ENCODE measurements around the gene CHST7. TPM values are rescaled to one million over a fixed set of nuclear protein-coding genes. Genes with fewer than 3 reads are reported as not detected.

CHST7 gene
- total RNA-seq, 4 donors from 2014 or later, result 12.1 to 22.3 (median 18.3) TPM

- WGBS, 2 donors (ENCODE audit: low coverage in 1 of 2), result no CpG with 5 or more reads among the region's 90 CpGs
- no peak for ATAC-seq
- peaks cover 9% of the 10 kb centered on the region for H3K27me3 ChIP-seq
Observed at GRCh38 chrX:46574774-46575381, 1.3 kb downstream of the CHST7 start.

GRCh38 chrX:46575586-46575985 lies 2.0 kb downstream of the CHST7 start:
- TF ChIP-seq, protein P1, sequence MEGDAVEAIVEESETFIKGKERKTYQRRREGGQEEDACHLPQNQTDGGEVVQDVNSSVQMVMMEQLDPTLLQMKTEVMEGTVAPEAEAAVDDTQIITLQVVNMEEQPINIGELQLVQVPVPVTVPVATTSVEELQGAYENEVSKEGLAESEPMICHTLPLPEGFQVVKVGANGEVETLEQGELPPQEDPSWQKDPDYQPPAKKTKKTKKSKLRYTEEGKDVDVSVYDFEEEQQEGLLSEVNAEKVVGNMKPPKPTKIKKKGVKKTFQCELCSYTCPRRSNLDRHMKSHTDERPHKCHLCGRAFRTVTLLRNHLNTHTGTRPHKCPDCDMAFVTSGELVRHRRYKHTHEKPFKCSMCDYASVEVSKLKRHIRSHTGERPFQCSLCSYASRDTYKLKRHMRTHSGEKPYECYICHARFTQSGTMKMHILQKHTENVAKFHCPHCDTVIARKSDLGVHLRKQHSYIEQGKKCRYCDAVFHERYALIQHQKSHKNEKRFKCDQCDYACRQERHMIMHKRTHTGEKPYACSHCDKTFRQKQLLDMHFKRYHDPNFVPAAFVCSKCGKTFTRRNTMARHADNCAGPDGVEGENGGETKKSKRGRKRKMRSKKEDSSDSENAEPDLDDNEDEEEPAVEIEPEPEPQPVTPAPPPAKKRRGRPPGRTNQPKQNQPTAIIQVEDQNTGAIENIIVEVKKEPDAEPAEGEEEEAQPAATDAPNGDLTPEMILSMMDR (IDR thresholded peaks at IDR 0.05), result no peak
- TF ChIP-seq EP300 (IDR thresholded peaks at IDR 0.05) (no peak), POLR2AphosphoS5 (IDR thresholded peaks at IDR 0.05) (no peak), POLR2A (IDR thresholded peaks at IDR 0.05) (no peak)
- 40 to 60% methylated on average over 1 to 2 of the region's 6 CpGs for WGBS, 2 donors (ENCODE audit: low coverage in 1 of 2)
- Histone ChIP-seq H3K27ac (peak overlapping the region in 3 of 4 donors; percentile 72 to 76 (median 72)), H3K27me3 (peaks cover 9% of the 10 kb centered on the region), H3K4me1 (peaks cover 0 to 15% (median 0%) of the 10 kb centered on the region in 3 donors), H3K36me3 (no peaks in the 10 kb centered on the region), H3K4me3 (peak overlapping the region; percentile 56 to 59), H3K9me3 (no peaks in the 10 kb centered on the region)
- ATAC-seq, result no peak

More at GRCh38 chrX:46574774-46575381, 1.3 kb downstream of the CHST7 start:
- TF ChIP-seq, protein P1 (IDR thresholded peaks at IDR 0.05), result peak in 1 of 4 experiments; percentile 8
- no peak for TF ChIP-seq POLR2AphosphoS5 (IDR thresholded peaks at IDR 0.05)
- Histone ChIP-seq H3K4me1 (peaks cover 0 to 15% (median 0%) of the 10 kb centered on the region in 3 donors), H3K36me3 (no peaks in the 10 kb centered on the region), H3K4me3 (peak overlapping the region; percentile 56 to 59), H3K27ac (peak overlapping the region in 3 of 4 donors; percentile 72 to 76 (median 72)), H3K9me3 (no peaks in the 10 kb centered on the region)

- peak; percentile 37 for ATAC-seq
- TF ChIP-seq, protein P1 (IDR thresholded peaks at IDR 0.05), result no peak
- TF ChIP-seq POLR2A (IDR thresholded peaks at IDR 0.05), result no peak
- no peak for TF ChIP-seq EP300 (IDR thresholded peaks at IDR 0.05)
- no peak for TF ChIP-seq POLR2AphosphoS5 (IDR thresholded peaks at IDR 0.05)
- H3K4me1 ChIP-seq, result peaks cover 0 to 15% (median 0%) of the 10 kb centered on the region in 3 donors
- WGBS, 2 donors (ENCODE audit: low coverage in 1 of 2), result 20 to 58% methylated on average over 1 to 3 of the region's 6 CpGs
- no peaks in the 10 kb centered on the region for H3K36me3 ChIP-seq
- peaks cover 9% of the 10 kb centered on the region for H3K27me3 ChIP-seq
- H3K4me3 ChIP-seq, result peak overlapping the region; percentile 56 to 59
- peak overlapping the region in 3 of 4 donors; percentile 72 to 76 (median 72) for H3K27ac ChIP-seq
- H3K9me3 ChIP-seq, result no peaks in the 10 kb centered on the region
Observed at GRCh38 chrX:46575991-46576392, 2.4 kb downstream of the CHST7 start.

DNA sequence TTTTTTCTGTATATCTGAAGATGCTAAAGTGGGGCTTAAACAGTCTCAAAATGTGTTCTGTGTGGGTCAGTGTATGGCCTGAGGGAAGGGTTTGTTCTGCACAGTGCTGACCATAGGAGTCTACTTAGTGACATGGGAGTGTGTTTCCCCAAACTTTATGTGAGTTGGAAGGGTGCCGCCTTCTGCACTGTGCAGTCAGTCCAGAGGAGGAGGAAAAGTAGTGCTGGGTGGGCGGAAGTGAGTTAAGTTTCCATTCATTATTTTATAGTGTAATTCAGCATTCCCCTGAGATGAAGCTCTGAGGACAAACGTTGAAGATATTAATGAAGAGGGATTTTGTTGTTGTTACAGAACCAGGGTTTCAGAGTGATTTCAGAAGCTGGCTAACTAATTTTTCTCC lies 2.9 kb downstream of the CHST7 start:
- H3K4me1 ChIP-seq, result peaks cover 0 to 15% (median 0%) of the 10 kb centered on the region in 3 donors
- peak overlapping the region in 1 of 2 donors; percentile 59 for H3K4me3 ChIP-seq
- TF ChIP-seq EP300 (IDR thresholded peaks at IDR 0.05) (no peak), POLR2A (IDR thresholded peaks at IDR 0.05) (no peak), POLR2AphosphoS5 (IDR thresholded peaks at IDR 0.05) (no peak)
- TF ChIP-seq, protein P1 (IDR thresholded peaks at IDR 0.05), result no peak
- peak overlapping the region in 3 of 4 donors; percentile 72 to 76 (median 72) for H3K27ac ChIP-seq
- peaks cover 9% of the 10 kb centered on the region for H3K27me3 ChIP-seq
- 44% methylated on average over 2 of the region's 3 CpGs; no CpG with 5 or more reads in 1 of the 2 donors for WGBS, 2 donors (ENCODE audit: low coverage in 1 of 2)
- no peaks in the 10 kb centered on the region for H3K36me3 ChIP-seq
- peak; percentile 34 for ATAC-seq
- no peaks in the 10 kb centered on the region for H3K9me3 ChIP-seq

Measured in gastroesophageal sphincter (tissue), 4 donors.